Mucosa of descending colon (tissue), 3 donors: Measurements from ENCODE around the gene YKT6. TPM values are rescaled to one million over a fixed set of nuclear protein-coding genes. Genes with fewer than 3 reads are reported as not detected.

ENCODE experiments used
- total RNA-seq, 3 donors: library from RNA; stranded (reverse); fragmentation: NEBNext Ultra II Directional in 2 of 3; extraction: Animal tissue kit (Norgen Biotek cat#: 25700) in 2 of 3; gene quantifications; one replicate each; pipeline versions ENCODE4 v1.2.1 to v1.2.4, GENCODE V29; 2021 to 2023
- donor health status: DM: no; HTN: no; CAD: no; lungs with moderate emphysema.
- donor health status: DM: no; HTN: no; CAD: no.
- donor health status: DM: no; HTN: yes; CAD: no.

The YKT6 gene
- total RNA-seq, 3 donors from 2014 or later = 72.0 to 79.5 (median 79.0) TPM

Other genes starting within 250 kb of the YKT6 start
- gene SPDYE1, start 203.1 kb upstream of the YKT6 start, total RNA-seq = not detected
- 10 to 100 TPM; 84.2 to 91.2 (median 89.8) TPM for gene DBNL, start 156.3 kb upstream of the YKT6 start, total RNA-seq
- 1 to 10 TPM in 1 of 3 donors, under 1 TPM in 2; 0.84 to 1.4 (median 0.96) TPM for gene PGAM2, start 135.4 kb upstream of the YKT6 start, total RNA-seq
- gene POLM, start 118.4 kb upstream of the YKT6 start, total RNA-seq = 10 to 100 TPM; 27.0 to 33.7 (median 28.1) TPM
- 100 to 1,000 TPM in 1 of 3 donors, 10 to 100 TPM in 2; 14.1 to 130 (median 42.2) TPM for gene AEBP1, start 96.6 kb upstream of the YKT6 start, total RNA-seq
- 10 to 100 TPM; 51.5 to 57.0 (median 52.0) TPM for gene POLD2, start 77.4 kb upstream of the YKT6 start, total RNA-seq
- gene MYL7, start 59.6 kb upstream of the YKT6 start, total RNA-seq = 1 to 10 TPM in 1 of 3 donors, not detected in 2; 2.0 TPM
- gene GCK, start 11.5 kb upstream of the YKT6 start, total RNA-seq = under 1 TPM in 1 of 3 donors, not detected in 2; 0.17 TPM
- gene CAMK2B, start 124.6 kb downstream of the YKT6 start, total RNA-seq = 1 to 10 TPM in 1 of 3 donors, under 1 TPM in 2; 0.35 to 2.2 (median 0.87) TPM